NCI-H1930 (cell line): ENCODE measurements around the gene DNAJC15.
"Not testable (repeated sequence)": the region's sequence is repeated elsewhere in the genome, so short reads cannot be mapped to it uniquely, and the experiment has no call there.

Source experiments
- DNase-seq, 2 experiments: peaks; one replicate each; lab custom pipeline; 2025; lab: John Stamatoyannopoulos, UW

Gene DNAJC15

GRCh38 chr13:43005460-43006236 is 17.7 kb upstream of the DNAJC15 start:
- no peak for DNase-seq

GRCh38 chr13:43006893-43007631 is 16.3 kb upstream of the DNAJC15 start:
- DNase-seq: no peak

- DNase-seq: no peak
Observed at GRCh38 chr13:43008596-43008995, 14.8 kb upstream of the DNAJC15 start.

GRCh38 chr13:43009506-43009905 is 13.9 kb upstream of the DNAJC15 start:
- no peak for DNase-seq

GRCh38 chr13:43014162-43014561 is 9.2 kb upstream of the DNAJC15 start:
- no peak for DNase-seq

GRCh38 chr13:43016226-43016625 is 7.2 kb upstream of the DNAJC15 start:
- DNase-seq: no peak

GRCh38 chr13:43019811-43020210 is 3.6 kb upstream of the DNAJC15 start:
- no peak for DNase-seq

- no peak for DNase-seq
Observed at GRCh38 chr13:43020794-43021193, 2.6 kb upstream of the DNAJC15 start.

- DNase-seq: no peak
Observed at GRCh38 chr13:43021926-43022670, 1.3 kb upstream of the DNAJC15 start.

GRCh38 chr13:43022934-43023288 is 475 bp upstream of the DNAJC15 start:
- no peak for DNase-seq

GRCh38 chr13:43026262-43026661 is 2.9 kb downstream of the DNAJC15 start:
- no peak for DNase-seq

- DNase-seq: no peak
Observed at GRCh38 chr13:43030548-43030947, 7.2 kb downstream of the DNAJC15 start.

GRCh38 chr13:43031881-43032280 is 8.5 kb downstream of the DNAJC15 start:
- DNase-seq: no peak

GRCh38 chr13:43033038-43033437 is 9.7 kb downstream of the DNAJC15 start:
- no peak for DNase-seq

GRCh38 chr13:43036351-43037250 is 13.2 kb downstream of the DNAJC15 start:
- no peak for DNase-seq

GRCh38 chr13:43039966-43040365 is 16.6 kb downstream of the DNAJC15 start:
- no peak for DNase-seq

- DNase-seq: not testable (repeated sequence)
Observed at GRCh38 chr13:43040581-43041368, 17.4 kb downstream of the DNAJC15 start.

- no peak for DNase-seq
Observed at GRCh38 chr13:43041369-43041921, 18.1 kb downstream of the DNAJC15 start.

- no peak for DNase-seq
Observed at GRCh38 chr13:43042410-43042921, 19.1 kb downstream of the DNAJC15 start.

- DNase-seq: no peak
Observed at GRCh38 chr13:43044720-43045301, 21.4 kb downstream of the DNAJC15 start.
